ENCODE results near the gene CEP104. TPM values are rescaled to one million over a fixed set of nuclear protein-coding genes. Genes with fewer than 3 reads are reported as not detected.

Gene CEP104
- polyA plus RNA-seq, 1 donor from 2014 or later, result 18.3 TPM

- peaks cover 11% of the 10 kb centered on the region for H3K36me3 Mint-ChIP-seq
- H3K4me3 Mint-ChIP-seq, result no peak overlapping the region
- H3K9me3 Mint-ChIP-seq, result no peaks in the 10 kb centered on the region
- no peaks in the 10 kb centered on the region for H3K27me3 Mint-ChIP-seq
- peaks cover 0 to 7% (median 0%) of the 10 kb centered on the region in 3 donors for H3K4me1 Mint-ChIP-seq
- no peak overlapping the region for H3K27ac Mint-ChIP-seq
Measured at GRCh38 chr1:3783651-3784474, 73.1 kb downstream of the CEP104 start.

GRCh38 chr1:3780901-3781300, 76.1 kb downstream of the CEP104 start:
- Mint-ChIP-seq H3K9me3 (no peaks in the 10 kb centered on the region), H3K4me1 (peaks cover under 1 to 2% (median under 1%) of the 10 kb centered on the region in 3 donors), H3K27ac (peak overlapping the region in 1 of 3 donors; percentile 31), H3K27me3 (no peaks in the 10 kb centered on the region), H3K4me3 (no peak overlapping the region), H3K36me3 (peaks cover 11% of the 10 kb centered on the region)

- H3K36me3 Mint-ChIP-seq, result peaks cover 5% of the 10 kb centered on the region
- no peaks in the 10 kb centered on the region for H3K9me3 Mint-ChIP-seq
- no peaks in the 10 kb centered on the region for H3K27me3 Mint-ChIP-seq
- peak overlapping the region in 1 of 3 donors; percentile 26 for H3K27ac Mint-ChIP-seq
- H3K4me1 Mint-ChIP-seq, result peaks cover 2 to 5% (median 4%) of the 10 kb centered on the region in 3 donors
- no peak overlapping the region for H3K4me3 Mint-ChIP-seq
Measured at GRCh38 chr1:3779912-3780416, 77.0 kb downstream of the CEP104 start.

- Mint-ChIP-seq H3K4me3 (no peak overlapping the region), H3K36me3 (peaks cover 5% of the 10 kb centered on the region), H3K9me3 (no peaks in the 10 kb centered on the region), H3K27ac (no peak overlapping the region), H3K27me3 (no peaks in the 10 kb centered on the region), H3K4me1 (peaks cover 2 to 5% (median 4%) of the 10 kb centered on the region in 3 donors)
Measured at GRCh38 chr1:3779265-3779911, 77.6 kb downstream of the CEP104 start.

DNA sequence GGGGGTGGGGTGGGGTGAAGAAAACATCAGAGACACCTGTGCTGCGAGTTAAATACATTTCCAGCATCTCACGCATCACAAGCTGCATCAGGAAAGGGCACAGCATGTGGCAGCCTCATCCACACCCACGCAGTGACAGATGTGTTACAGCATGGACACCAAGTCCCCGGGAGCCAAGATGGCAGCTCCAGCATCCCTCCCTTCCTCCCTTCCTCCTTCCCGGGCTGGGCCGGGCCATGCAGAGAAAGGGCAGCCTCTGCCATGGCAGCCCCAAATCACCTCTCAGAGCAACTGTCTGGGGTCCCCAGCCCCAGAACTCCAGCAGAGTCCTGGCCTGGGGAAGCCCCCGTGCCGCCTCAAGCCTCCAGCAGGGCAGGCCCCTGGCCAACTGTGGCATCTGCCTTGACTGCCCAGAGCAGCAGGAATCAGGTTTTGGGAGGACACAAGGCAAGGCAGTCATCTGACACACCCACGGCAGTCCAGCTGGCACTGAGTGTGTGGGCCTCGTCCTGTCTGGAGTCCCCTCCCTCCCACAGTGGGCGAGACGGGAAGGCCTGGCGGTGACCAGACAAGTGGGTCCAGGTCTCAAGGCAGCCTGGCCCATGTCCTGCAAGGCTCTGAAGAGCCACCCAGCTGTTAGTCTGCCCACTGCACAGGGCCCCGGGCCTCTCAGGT, 78.3 kb downstream of the CEP104 start:
- H3K36me3 Mint-ChIP-seq, result peaks cover 1% of the 10 kb centered on the region
- H3K4me1 Mint-ChIP-seq, result peaks cover 2 to 5% (median 4%) of the 10 kb centered on the region in 3 donors
- H3K27ac Mint-ChIP-seq, result peak overlapping the region in 1 of 3 donors; percentile 16
- H3K27me3 Mint-ChIP-seq, result no peaks in the 10 kb centered on the region
- H3K4me3 Mint-ChIP-seq, result no peak overlapping the region
- no peaks in the 10 kb centered on the region for H3K9me3 Mint-ChIP-seq

DNA sequence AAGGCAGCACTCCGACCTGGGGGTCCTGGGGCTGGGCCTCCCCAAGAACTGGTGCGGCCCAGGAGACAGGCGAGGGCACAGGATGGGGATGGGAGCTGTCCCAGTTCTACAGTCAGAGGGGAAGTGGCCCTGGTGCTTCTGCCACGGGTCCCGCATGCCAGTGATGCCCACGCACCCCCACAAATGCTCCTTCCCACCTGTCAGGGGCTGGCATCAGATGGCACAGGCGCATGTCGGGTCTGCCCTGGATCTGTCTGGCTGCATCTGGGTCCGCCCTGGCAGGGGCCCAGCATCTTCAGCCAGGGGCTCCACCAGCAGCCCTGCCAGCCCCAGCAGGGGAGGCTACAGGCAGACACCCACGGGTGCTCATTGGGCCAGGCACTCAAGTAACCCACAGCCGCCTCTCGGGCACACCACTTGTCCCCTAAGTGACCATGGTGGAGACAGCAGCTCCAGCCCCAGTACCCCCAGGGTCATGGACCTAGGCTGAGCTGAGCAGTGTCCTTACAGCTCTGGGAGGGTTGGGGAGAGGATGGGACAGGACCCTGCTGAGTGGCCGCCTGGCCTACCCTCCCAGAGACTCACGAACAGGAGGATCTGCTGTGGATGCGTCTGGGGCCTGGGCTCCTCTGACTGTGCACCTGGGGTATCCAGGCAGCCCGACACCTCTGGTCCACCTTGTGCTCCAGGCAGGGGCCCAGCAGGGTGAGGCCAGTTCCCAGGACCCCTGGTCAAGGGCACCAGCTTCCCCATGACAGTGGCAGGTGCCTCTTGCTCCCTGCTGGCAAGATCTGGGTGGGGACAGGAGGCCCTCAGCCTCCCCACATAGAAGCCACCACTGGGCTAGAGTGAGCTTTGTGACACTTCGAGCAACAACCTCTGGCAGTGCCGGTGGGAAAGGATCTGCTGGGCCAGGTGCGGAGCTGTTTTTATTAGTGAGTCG, 79.1 kb downstream of the CEP104 start:
- no peaks in the 10 kb centered on the region for H3K9me3 Mint-ChIP-seq
- peak overlapping the region in 1 of 3 donors; percentile 16 for H3K27ac Mint-ChIP-seq
- H3K27me3 Mint-ChIP-seq, result no peaks in the 10 kb centered on the region
- H3K36me3 Mint-ChIP-seq, result no peaks in the 10 kb centered on the region
- H3K4me1 Mint-ChIP-seq, result peaks cover 2 to 5% (median 4%) of the 10 kb centered on the region in 3 donors
- peak overlapping the region in 1 of 4 donors; percentile 52 for H3K4me3 Mint-ChIP-seq

DNA sequence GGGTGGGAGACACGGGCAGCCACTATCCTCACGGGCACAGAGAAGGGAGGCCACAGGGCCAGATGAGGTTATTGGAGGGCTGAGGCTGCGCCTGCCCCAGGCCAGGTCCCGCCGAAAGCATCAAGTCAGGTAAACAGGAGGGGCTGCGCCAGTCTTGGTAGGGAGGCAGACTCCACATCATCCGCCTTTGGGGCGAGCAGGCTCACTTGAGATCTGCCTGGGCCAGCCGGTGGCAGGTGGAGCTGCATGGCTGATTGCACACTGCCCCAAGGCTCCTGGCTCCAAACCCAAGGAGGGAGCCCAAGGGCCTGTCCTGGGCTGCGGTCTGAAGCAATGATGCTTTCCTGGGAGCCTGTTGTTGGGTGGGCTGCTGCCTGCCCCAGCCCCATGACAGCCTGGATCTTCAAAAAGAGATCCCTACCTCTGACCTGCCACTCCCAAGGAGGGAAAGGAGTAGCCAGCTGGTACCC, 79.9 kb downstream of the CEP104 start:
- H3K27ac Mint-ChIP-seq, result no peak overlapping the region
- H3K36me3 Mint-ChIP-seq, result no peaks in the 10 kb centered on the region
- no peaks in the 10 kb centered on the region for H3K9me3 Mint-ChIP-seq
- peak overlapping the region in 1 of 4 donors; percentile 37 for H3K4me3 Mint-ChIP-seq
- peaks cover 2 to 5% (median 4%) of the 10 kb centered on the region in 3 donors for H3K4me1 Mint-ChIP-seq
- H3K27me3 Mint-ChIP-seq, result no peaks in the 10 kb centered on the region

DNA sequence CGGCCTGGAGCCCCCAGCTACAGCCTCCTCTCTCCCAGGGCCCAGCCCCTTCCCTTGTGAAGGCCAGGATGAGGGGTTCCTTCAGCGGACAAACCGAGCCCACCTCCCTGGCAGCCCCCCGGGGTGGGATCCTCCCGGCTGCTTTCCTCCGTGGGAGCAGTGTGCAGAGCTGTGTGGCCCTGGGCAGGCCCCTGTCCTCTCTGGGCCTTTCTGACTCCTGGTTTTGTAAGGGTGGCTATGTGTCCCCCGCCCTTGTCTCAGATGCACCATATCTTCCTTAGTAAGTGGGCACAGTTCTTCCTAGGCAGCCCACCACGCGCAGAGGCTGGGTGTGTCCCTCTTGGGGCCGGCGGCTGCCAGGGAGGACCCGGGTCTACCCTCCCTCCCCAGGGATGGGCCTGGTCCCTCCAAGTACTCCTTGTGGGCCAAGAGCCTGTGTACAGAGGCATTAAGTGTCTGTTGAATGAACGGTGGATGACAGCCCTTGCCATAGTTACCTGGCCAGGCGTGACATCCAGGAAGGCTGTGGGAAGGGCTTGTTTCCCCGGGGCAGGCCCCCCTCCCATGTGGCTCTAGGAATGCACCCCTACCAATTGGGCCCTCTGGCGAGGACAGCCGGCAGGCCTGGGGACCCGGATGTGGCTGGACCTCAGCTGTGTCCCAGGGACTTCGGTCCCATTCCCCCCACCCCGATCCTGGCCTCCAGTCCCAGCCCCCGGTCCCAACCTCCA, 80.6 kb downstream of the CEP104 start:
- Mint-ChIP-seq H3K9me3 (no peaks in the 10 kb centered on the region), H3K4me1 (peaks cover 5% of the 10 kb centered on the region in 3 donors), H3K27me3 (no peaks in the 10 kb centered on the region), H3K27ac (no peak overlapping the region), H3K36me3 (no peaks in the 10 kb centered on the region), H3K4me3 (peak overlapping the region in 2 of 4 donors; percentile 52 to 62)

DNA sequence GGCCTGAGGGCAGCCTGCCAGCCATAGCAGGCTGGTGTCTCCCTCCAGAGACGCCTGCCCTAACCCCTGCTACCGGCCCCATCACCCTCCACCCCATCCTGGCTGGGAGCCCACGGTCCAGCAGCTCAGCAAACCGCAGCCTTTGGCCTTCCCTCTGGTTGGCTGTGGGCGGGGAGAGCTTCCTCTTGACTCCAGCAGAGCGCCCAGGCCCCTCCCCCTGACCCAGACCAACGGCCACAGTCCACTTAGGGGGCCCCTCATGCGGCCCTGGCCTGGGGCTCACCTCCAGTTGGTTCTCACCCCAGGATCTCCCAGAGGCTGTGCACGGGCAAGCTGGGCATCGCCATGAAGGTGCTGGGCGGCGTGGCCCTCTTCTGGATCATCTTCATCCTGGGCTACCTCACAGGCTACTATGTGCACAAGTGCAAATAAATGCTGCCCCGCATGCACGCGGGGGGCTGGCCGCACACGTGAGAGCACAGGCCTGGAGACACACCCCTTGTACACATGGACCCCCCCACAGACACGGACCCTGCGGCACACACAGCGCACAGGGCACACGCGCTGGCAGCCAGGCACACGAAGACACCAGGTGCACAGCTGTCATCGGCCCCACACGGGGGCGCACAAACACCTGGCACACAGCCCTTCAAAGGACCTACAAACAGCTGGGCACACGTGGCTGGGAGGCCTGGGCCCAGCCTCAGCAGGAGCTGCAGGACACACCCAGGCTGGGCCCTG, 81.4 kb downstream of the CEP104 start:
- Mint-ChIP-seq H3K4me1 (peaks cover 5% of the 10 kb centered on the region in 3 donors), H3K36me3 (no peaks in the 10 kb centered on the region), H3K27ac (peak overlapping the region in 2 of 3 donors; percentile 47 to 73), H3K9me3 (no peaks in the 10 kb centered on the region), H3K4me3 (peak overlapping the region; percentile 56 to 80 (median 68)), H3K27me3 (no peaks in the 10 kb centered on the region)

DNA sequence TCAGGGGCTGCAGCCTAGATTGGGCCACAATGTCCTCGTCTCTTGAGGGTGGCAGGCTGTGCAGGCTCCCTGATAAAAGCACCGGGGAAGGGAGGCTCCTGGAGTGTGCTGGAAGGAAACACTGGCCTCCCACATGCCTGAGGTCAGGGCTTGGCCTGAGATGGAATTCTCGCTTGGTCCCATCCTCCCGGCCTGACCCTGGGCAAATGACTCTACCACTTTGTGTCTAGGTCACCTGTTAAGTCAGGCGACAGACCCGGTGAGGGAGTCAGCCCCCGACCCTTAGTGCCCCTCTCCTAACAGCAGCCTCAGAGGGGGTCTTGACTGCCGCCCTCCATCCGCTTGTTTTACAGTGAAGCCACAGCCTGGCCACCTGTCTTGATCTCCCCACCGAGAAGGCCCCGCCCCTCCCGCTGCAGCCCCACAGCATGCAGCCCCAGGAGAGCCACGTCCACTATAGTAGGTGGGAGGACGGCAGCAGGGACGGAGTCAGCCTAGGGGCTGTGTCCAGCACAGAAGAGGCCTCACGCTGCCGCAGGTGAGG, 82.0 kb downstream of the CEP104 start:
- peak overlapping the region in 3 of 4 donors; percentile 35 to 80 (median 74) for H3K4me3 Mint-ChIP-seq
- peaks cover 5% of the 10 kb centered on the region in 3 donors for H3K4me1 Mint-ChIP-seq
- H3K27ac Mint-ChIP-seq, result peak overlapping the region in 1 of 3 donors; percentile 73

GRCh38 chr1:3774276-3774945, 82.6 kb downstream of the CEP104 start:
- H3K27me3 Mint-ChIP-seq, result no peaks in the 10 kb centered on the region
- peaks cover 5% of the 10 kb centered on the region in 3 donors for H3K4me1 Mint-ChIP-seq
- peak overlapping the region in 2 of 4 donors; percentile 52 to 65 for H3K4me3 Mint-ChIP-seq
- H3K9me3 Mint-ChIP-seq, result no peaks in the 10 kb centered on the region
- H3K36me3 Mint-ChIP-seq, result no peaks in the 10 kb centered on the region
- H3K27ac Mint-ChIP-seq, result no peak overlapping the region

More for the DNA sequence above, 82.0 kb downstream of the CEP104 start:
- Mint-ChIP-seq H3K36me3 (no peaks in the 10 kb centered on the region), H3K27me3 (no peaks in the 10 kb centered on the region), H3K9me3 (no peaks in the 10 kb centered on the region)

- peaks cover 5% of the 10 kb centered on the region in 3 donors for H3K4me1 Mint-ChIP-seq
- H3K9me3 Mint-ChIP-seq, result no peaks in the 10 kb centered on the region
- H3K4me3 Mint-ChIP-seq, result peak overlapping the region; percentile 52 to 84 (median 75)
- H3K27me3 Mint-ChIP-seq, result peaks cover 2% of the 10 kb centered on the region
- H3K27ac Mint-ChIP-seq, result no peak overlapping the region
- no peaks in the 10 kb centered on the region for H3K36me3 Mint-ChIP-seq
Measured at GRCh38 chr1:3773572-3774275, 83.3 kb downstream of the CEP104 start.
